HepG2 (cell line): ENCODE results near the gene METTL21C. TPM values are rescaled to one million over a fixed set of nuclear protein-coding genes. Genes with fewer than 3 reads are reported as not detected.

Experiments used
- ATAC-seq: fragments of 200-7000 bp; cut with Tn5 transposase; 3 replicates; pipeline ENCODE4 v1.9.1; 2020; ENCODE audit warnings: mild to moderate bottlenecking, moderate library complexity
- BruUV-seq: library from RNA; stranded (reverse); fragments of 400-500 nt; replicated peaks from 2 replicates; lab custom pipeline; 2021; lab: Mats Ljungman, UMichigan
- CTCF ChIA-PET: fragments of 300-600 bp; formaldehyde crosslinking; extraction: SDS; loops from one replicate; lab custom pipeline; 2021; ENCODE audit warnings: low total read pairs, inconsistent platforms, low intra/inter-chr PET ratio; lab: Yijun Ruan, JAX
- POLR2A ChIA-PET: fragments of 350-600 bp; sonication (Branson Sonifier 250); formaldehyde crosslinking; loops from one replicate; lab custom pipeline; 2020; ENCODE audit warnings: antibody characterized with exemption, inconsistent platforms; lab: Yijun Ruan, JAX
- DNase-seq: peaks from one replicate; pipeline ENCODE4 v3.0.0-alpha.2; 2015; ENCODE audit warnings: low spot score
- FAIRE-seq: peaks from 3 replicates; lab custom pipeline; 2011; peaks lifted over from hg19 to GRCh38; lab: Jason Lieb, UNC
- H2AFZ ChIP-seq: one replicate; pipeline ENCODE4 v1.6.1; 2011; ENCODE audit warnings: low read length, inconsistent platforms
- H3K27ac ChIP-seq: fragments of 300-600 bp; 3 replicates; pipeline ENCODE4 v1.8.0; 2011; ENCODE audit warnings: mixed run types, mild to moderate bottlenecking, mixed read lengths, low read length, inconsistent platforms; ENCODE audit not compliant: insufficient read depth; ENCODE audit errors: extremely low read length
- H3K27me3 ChIP-seq, 2 experiments: fragments of 200-600 bp in 1 of 2; 2 replicates in 1 of 2; 3 replicates in 1 of 2; pipeline versions ENCODE4 v1.6.0 to v1.8.0; 2011; ENCODE audit warnings: low read length in 2 of 2, mild to moderate bottlenecking in 2 of 2, moderate library complexity in 2 of 2, inconsistent platforms in 1 of 2; ENCODE audit not compliant: insufficient read depth in 2 of 2, control insufficient read depth in 1 of 2
- H3K36me3 ChIP-seq, 2 experiments: fragments of 200-600 bp in 1 of 2; replicated peaks in 1 of 2; 2 replicates in 1 of 2; 3 replicates in 1 of 2; pipeline versions ENCODE4 v1.5.1 to v1.8.0; 2011; ENCODE audit warnings: low read length in 2 of 2, inconsistent platforms in 1 of 2; ENCODE audit not compliant: insufficient read depth in 2 of 2, control insufficient read depth in 1 of 2
- H3K4me1 ChIP-seq: 2 replicates; pipeline ENCODE4 v1.5.1; 2012; ENCODE audit warnings: low read length, inconsistent platforms; ENCODE audit not compliant: insufficient read depth
- H3K4me2 ChIP-seq: 2 replicates; pipeline ENCODE4 v1.6.0; 2011; ENCODE audit warnings: low read depth, low read length, inconsistent platforms
- H3K4me3 ChIP-seq, 3 experiments: fragments of 200-600 bp in 1 of 3; sonication (generic), shearing (Covaris generic) in 1 of 3; replicated peaks in 1 of 3; 2 replicates each; pipeline ENCODE4 v1.5.1; 2011 to 2016; ENCODE audit warnings: low read length in 3 of 3, inconsistent platforms in 2 of 3, low read depth in 2 of 3, mild to moderate bottlenecking in 2 of 3, control low read depth in 1 of 3, mixed read lengths in 1 of 3; ENCODE audit not compliant: insufficient read depth in 1 of 3
- H3K79me2 ChIP-seq: one replicate; pipeline ENCODE4 v1.6.1; 2011; ENCODE audit warnings: low read length, inconsistent platforms; ENCODE audit not compliant: insufficient read depth
- H3K9ac ChIP-seq: 2 replicates; pipeline ENCODE4 v1.6.0; 2011; ENCODE audit warnings: mild to moderate bottlenecking, low read depth, low read length, inconsistent platforms; ENCODE audit not compliant: insufficient read depth
- H3K9me3 ChIP-seq: 2 replicates; pipeline ENCODE4 v1.5.1; 2012; ENCODE audit warnings: mild to moderate bottlenecking, low read length
- H4K20me1 ChIP-seq: 2 replicates; pipeline ENCODE4 v1.6.0; 2011; ENCODE audit warnings: inconsistent platforms, mild to moderate bottlenecking, low read length, moderate library complexity; ENCODE audit not compliant: insufficient read depth
- AGO2 ChIP-seq: fragments of 200-400 bp; formaldehyde crosslinking; optimal IDR thresholded peaks from 2 replicates; pipeline ENCODE3; 2017; ENCODE audit warnings: mild to moderate bottlenecking, low read depth, low read length, moderate library complexity
- ATRX ChIP-seq: sonication (generic); formaldehyde crosslinking; IDR thresholded peaks from 2 replicates; pipeline ENCODE4 v1.4.0; 2020; ENCODE audit warnings: missing genetic modification reagents, borderline replicate concordance
- BHLHE40 ChIP-seq: IDR thresholded peaks from 2 replicates; pipeline ENCODE4 v1.6.1; 2011; ENCODE audit warnings: low read length, improper control_type of control experiment
- HOXD1 ChIP-seq: sonication (generic); formaldehyde crosslinking; IDR thresholded peaks from 2 replicates; pipeline ENCODE4 v1.5.0; 2020; ENCODE audit warnings: missing genetic modification reagents
- KLF16 ChIP-seq, 2 experiments: sonication (generic) in 1 of 2; formaldehyde crosslinking in 1 of 2; IDR thresholded peaks; 2 replicates each; pipeline versions ENCODE4 v1.6.1 to v1.8.0; 2016 to 2023; ENCODE audit warnings: missing genetic modification reagents in 2 of 2, missing compliant biosample characterization in 1 of 2
- MATR3 ChIP-seq: sonication (generic); formaldehyde crosslinking; IDR thresholded peaks from 2 replicates; pipeline ENCODE4 v1.4.0; 2020; ENCODE audit warnings: missing genetic modification reagents
- ZNF207 ChIP-seq: fragments of 450-650 bp; IDR thresholded peaks from 2 replicates; pipeline ENCODE4 v1.6.1; 2016; ENCODE audit warnings: antibody characterized with exemption, borderline replicate concordance
- ZNF335 ChIP-seq: sonication (generic); formaldehyde crosslinking; IDR thresholded peaks from 2 replicates; pipeline ENCODE4 v1.4.0; 2020; ENCODE audit warnings: missing genetic modification reagents
- ZNF562 ChIP-seq: sonication (generic); formaldehyde crosslinking; IDR thresholded peaks from 2 replicates; pipeline ENCODE4 v1.8.0; 2022; ENCODE audit warnings: missing genetic modification reagents, borderline replicate concordance
- ZNF782 ChIP-seq: sonication (generic); formaldehyde crosslinking; IDR thresholded peaks from 2 replicates; pipeline ENCODE4 v1.4.0; 2020; ENCODE audit warnings: missing genetic modification reagents, mild to moderate bottlenecking, borderline replicate concordance
- WGBS: methylation state at CpG from one replicate; pipeline ENCODE4 v1.1.6; 2017; ENCODE audit warnings: low lambda C conversion rate; 5-methylcytosine and 5-hydroxymethylcytosine counted together
- in situ Hi-C: cut with HindIII; loops from 2 replicates; pipeline ENCODE4 v1.10.0; 2017; ENCODE audit warnings: low pct_unique_long_range_greater_than_20kb; ENCODE audit not compliant: extremely low pct_ligation_motif_present
- intact Hi-C: fragments of 100-400 bp; cut with micrococcal nuclease; formaldehyde crosslinking; loops from one replicate; pipeline ENCODE4 v1.10.0; 2022; ENCODE audit not compliant: unreplicated experiment
- polyA plus RNA-seq, 8 experiments: library from polyadenylated mRNA; depleted of rRNA in 3 of 8; stranded (reverse) in 7 of 8; unstranded in 1 of 8; fragments of >200 nt; fragmentation: Illumina TruSeq in 4 of 8; extraction: Trizol in 4 of 8; gene quantifications; 2 replicates each; pipeline versions ENCODE4 v1.2.1 to v1.2.3, GENCODE V29; 2011 to 2016; ENCODE audit warnings: low read depth in 4 of 8, missing spikeins in 1 of 8, mixed read lengths in 1 of 8; ENCODE audit not compliant: insufficient read depth in 1 of 8
- total RNA-seq, 5 experiments: library from RNA; depleted of rRNA; stranded (reverse); fragments of >200 nt; fragmentation: Illumina TruSeq; extraction: Trizol; gene quantifications; 2 replicates each; pipeline ENCODE4 v1.2.3, GENCODE V29; 2016; ENCODE audit warnings: low read depth in 1 of 5
- TF ChIP-seq, protein P1 (sequence below): sonication (generic); formaldehyde crosslinking; IDR thresholded peaks from 2 replicates; pipeline ENCODE4 v1.9.0; 2021; ENCODE audit warnings: missing genetic modification reagents, borderline replicate concordance
- TF ChIP-seq, protein P2 (sequence below): sonication (generic); formaldehyde crosslinking; IDR thresholded peaks from 2 replicates; pipeline ENCODE4 v1.5.0; 2020; ENCODE audit warnings: mild to moderate bottlenecking, missing genetic modification reagents, moderate library complexity
- TF ChIP-seq, protein P3 (sequence below): sonication (generic); formaldehyde crosslinking; IDR thresholded peaks from 2 replicates; pipeline ENCODE4 v1.9.0; 2021; ENCODE audit warnings: missing genetic modification reagents, borderline replicate concordance
- TF ChIP-seq, protein P4 (sequence below): sonication (generic); formaldehyde crosslinking; conservative IDR thresholded peaks from 2 replicates; pipeline ENCODE4 v1.4.0; 2020; ENCODE audit warnings: missing genetic modification reagents
- TF ChIP-seq, protein P5 (sequence below): sonication (generic); formaldehyde crosslinking; IDR thresholded peaks from 2 replicates; pipeline ENCODE4 v1.5.0; 2020; ENCODE audit warnings: mild to moderate bottlenecking, low read depth, missing genetic modification reagents, borderline replicate concordance
- TF ChIP-seq, protein P6 (sequence below): sonication (generic); formaldehyde crosslinking; IDR thresholded peaks from 2 replicates; pipeline ENCODE4 v1.8.0; 2022; ENCODE audit warnings: mild to moderate bottlenecking, missing genetic modification reagents; ENCODE audit not compliant: insufficient replicate concordance

METTL21C gene
- total and polyA plus RNA-seq, 2 of the 13 experiments (the other 11 are each of a cell fraction or from before 2014, with no cell fraction given): not detected

DNA sequence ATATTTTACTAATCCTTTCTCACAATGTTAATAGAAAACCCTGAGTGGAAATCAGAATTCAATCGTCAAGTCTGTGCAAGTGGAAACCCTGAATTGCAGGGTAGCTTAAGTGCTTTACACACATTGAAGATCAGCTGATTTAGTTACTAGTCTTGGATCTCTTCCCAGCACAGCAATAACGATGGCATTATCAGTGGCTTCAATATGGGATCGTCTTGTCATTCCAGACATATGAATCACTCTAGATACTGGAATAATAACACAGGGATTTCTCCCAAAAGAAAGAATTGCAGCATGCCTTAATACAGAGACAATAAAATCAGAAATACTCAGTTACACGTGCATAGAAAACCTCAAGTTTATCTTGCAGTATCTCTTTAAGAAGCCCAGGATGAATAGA lies 12.6 kb upstream of the METTL21C start:
- no TSS peak for BruUV-seq
- no peak overlapping the region for H2AFZ ChIP-seq
- FAIRE-seq: no peak
- TF ChIP-seq, protein P1, sequence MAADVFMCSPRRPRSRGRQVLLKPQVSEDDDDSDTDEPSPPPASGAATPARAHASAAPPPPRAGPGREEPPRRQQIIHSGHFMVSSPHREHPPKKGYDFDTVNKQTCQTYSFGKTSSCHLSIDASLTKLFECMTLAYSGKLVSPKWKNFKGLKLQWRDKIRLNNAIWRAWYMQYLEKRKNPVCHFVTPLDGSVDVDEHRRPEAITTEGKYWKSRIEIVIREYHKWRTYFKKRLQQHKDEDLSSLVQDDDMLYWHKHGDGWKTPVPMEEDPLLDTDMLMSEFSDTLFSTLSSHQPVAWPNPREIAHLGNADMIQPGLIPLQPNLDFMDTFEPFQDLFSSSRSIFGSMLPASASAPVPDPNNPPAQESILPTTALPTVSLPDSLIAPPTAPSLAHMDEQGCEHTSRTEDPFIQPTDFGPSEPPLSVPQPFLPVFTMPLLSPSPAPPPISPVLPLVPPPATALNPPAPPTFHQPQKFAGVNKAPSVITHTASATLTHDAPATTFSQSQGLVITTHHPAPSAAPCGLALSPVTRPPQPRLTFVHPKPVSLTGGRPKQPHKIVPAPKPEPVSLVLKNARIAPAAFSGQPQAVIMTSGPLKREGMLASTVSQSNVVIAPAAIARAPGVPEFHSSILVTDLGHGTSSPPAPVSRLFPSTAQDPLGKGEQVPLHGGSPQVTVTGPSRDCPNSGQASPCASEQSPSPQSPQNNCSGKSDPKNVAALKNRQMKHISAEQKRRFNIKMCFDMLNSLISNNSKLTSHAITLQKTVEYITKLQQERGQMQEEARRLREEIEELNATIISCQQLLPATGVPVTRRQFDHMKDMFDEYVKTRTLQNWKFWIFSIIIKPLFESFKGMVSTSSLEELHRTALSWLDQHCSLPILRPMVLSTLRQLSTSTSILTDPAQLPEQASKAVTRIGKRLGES (CRISPR knock-in tag): no peak
- TF ChIP-seq AGO2 (no peak), BHLHE40 (no peak), KLF16 (CRISPR knock-in tag; IDR thresholded peaks at IDR 0.05) (no peak), ZNF782 (no peak), ZNF207 (no peak), HOXD1 (CRISPR knock-in tag) (no peak), ZNF335 (CRISPR knock-in tag) (no peak), ATRX (no peak), ZNF562 (CRISPR knock-in tag) (no peak), MATR3 (no peak)
- TF ChIP-seq, protein P2, sequence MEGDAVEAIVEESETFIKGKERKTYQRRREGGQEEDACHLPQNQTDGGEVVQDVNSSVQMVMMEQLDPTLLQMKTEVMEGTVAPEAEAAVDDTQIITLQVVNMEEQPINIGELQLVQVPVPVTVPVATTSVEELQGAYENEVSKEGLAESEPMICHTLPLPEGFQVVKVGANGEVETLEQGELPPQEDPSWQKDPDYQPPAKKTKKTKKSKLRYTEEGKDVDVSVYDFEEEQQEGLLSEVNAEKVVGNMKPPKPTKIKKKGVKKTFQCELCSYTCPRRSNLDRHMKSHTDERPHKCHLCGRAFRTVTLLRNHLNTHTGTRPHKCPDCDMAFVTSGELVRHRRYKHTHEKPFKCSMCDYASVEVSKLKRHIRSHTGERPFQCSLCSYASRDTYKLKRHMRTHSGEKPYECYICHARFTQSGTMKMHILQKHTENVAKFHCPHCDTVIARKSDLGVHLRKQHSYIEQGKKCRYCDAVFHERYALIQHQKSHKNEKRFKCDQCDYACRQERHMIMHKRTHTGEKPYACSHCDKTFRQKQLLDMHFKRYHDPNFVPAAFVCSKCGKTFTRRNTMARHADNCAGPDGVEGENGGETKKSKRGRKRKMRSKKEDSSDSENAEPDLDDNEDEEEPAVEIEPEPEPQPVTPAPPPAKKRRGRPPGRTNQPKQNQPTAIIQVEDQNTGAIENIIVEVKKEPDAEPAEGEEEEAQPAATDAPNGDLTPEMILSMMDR (CRISPR knock-in tag): no peak
- TF ChIP-seq, protein P3, sequence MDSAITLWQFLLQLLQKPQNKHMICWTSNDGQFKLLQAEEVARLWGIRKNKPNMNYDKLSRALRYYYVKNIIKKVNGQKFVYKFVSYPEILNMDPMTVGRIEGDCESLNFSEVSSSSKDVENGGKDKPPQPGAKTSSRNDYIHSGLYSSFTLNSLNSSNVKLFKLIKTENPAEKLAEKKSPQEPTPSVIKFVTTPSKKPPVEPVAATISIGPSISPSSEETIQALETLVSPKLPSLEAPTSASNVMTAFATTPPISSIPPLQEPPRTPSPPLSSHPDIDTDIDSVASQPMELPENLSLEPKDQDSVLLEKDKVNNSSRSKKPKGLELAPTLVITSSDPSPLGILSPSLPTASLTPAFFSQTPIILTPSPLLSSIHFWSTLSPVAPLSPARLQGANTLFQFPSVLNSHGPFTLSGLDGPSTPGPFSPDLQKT (CRISPR knock-in tag): no peak
- TF ChIP-seq, protein P4, sequence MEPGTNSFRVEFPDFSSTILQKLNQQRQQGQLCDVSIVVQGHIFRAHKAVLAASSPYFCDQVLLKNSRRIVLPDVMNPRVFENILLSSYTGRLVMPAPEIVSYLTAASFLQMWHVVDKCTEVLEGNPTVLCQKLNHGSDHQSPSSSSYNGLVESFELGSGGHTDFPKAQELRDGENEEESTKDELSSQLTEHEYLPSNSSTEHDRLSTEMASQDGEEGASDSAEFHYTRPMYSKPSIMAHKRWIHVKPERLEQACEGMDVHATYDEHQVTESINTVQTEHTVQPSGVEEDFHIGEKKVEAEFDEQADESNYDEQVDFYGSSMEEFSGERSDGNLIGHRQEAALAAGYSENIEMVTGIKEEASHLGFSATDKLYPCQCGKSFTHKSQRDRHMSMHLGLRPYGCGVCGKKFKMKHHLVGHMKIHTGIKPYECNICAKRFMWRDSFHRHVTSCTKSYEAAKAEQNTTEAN (CRISPR knock-in tag): no peak
- TF ChIP-seq, protein P5, sequence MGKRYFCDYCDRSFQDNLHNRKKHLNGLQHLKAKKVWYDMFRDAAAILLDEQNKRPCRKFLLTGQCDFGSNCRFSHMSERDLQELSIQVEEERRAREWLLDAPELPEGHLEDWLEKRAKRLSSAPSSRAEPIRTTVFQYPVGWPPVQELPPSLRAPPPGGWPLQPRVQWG (CRISPR knock-in tag): no peak
- TF ChIP-seq, protein P6, sequence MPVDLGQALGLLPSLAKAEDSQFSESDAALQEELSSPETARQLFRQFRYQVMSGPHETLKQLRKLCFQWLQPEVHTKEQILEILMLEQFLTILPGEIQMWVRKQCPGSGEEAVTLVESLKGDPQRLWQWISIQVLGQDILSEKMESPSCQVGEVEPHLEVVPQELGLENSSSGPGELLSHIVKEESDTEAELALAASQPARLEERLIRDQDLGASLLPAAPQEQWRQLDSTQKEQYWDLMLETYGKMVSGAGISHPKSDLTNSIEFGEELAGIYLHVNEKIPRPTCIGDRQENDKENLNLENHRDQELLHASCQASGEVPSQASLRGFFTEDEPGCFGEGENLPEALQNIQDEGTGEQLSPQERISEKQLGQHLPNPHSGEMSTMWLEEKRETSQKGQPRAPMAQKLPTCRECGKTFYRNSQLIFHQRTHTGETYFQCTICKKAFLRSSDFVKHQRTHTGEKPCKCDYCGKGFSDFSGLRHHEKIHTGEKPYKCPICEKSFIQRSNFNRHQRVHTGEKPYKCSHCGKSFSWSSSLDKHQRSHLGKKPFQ (CRISPR knock-in tag): no peak

More for the DNA sequence above, 12.6 kb upstream of the METTL21C start:
- intact Hi-C loops (no loop called here), in situ Hi-C loops (no loop called here)
- ChIA-PET POLR2A (no interaction called here), CTCF (no interaction called here)
- H3K4me3 ChIP-seq: no peak overlapping the region
- H3K4me1 ChIP-seq: no peaks in the 10 kb centered on the region
- H3K36me3 ChIP-seq: no peaks in the 10 kb centered on the region
- no peak overlapping the region for H3K27ac ChIP-seq
- H3K9ac ChIP-seq: no peak overlapping the region
- no peak overlapping the region for H3K4me2 ChIP-seq
- 0% methylated on average over 4 of the region's 4 CpGs for WGBS
- DNase-seq (no peak), ATAC-seq (no peak)
- no peaks in the 10 kb centered on the region for H3K79me2 ChIP-seq
- no peaks in the 10 kb centered on the region for H3K9me3 ChIP-seq
- H4K20me1 ChIP-seq: no peaks in the 10 kb centered on the region
- H3K27me3 ChIP-seq: peaks cover 0 to 5% of the 10 kb centered on the region in 2 experiments; a peak in 2 of 5 replicates
